ENCODE measurements around the gene ACTR8. TPM values are rescaled to one million over a fixed set of nuclear protein-coding genes. Genes with fewer than 3 reads are reported as not detected.

Gene ACTR8
- total and polyA plus RNA-seq, 2 of the 4 experiments (the other 2 are of a cell fraction), result 20.3 to 31.4 TPM

GRCh38 chr3:53818221-53819162 lies 63.5 kb downstream of the ACTR8 start:
- Histone ChIP-seq H3K79me1 (ENCODE audit: low read depth in 1 of 2, low read length in 2 of 2) (no peaks in the 10 kb centered on the region), H3K14ac (replicated peaks; ENCODE audit: low read depth, low read length) (no peak overlapping the region), H4K20me1 (ENCODE audit: insufficient read depth, low read length) (no peaks in the 10 kb centered on the region), H3K4me3 (ENCODE audit: insufficient read depth, low read depth, low read length) (no peak overlapping the region), H3K9me3 (ENCODE audit: control insufficient read depth, insufficient read depth, low read length) (no peaks in the 10 kb centered on the region), H2AFZ (replicated peaks; ENCODE audit: low read length, poor library complexity) (peak overlapping the region; percentile 63), H4K8ac (ENCODE audit: low read depth in 2 of 2, low read length in 2 of 2) (no peak overlapping the region), H4K91ac (ENCODE audit: insufficient read depth, low read depth, low read length) (no peak overlapping the region), H2AK5ac (ENCODE audit: low read depth, low read length) (no peak overlapping the region), H3K4ac (ENCODE audit: low read depth, low read length) (no peak overlapping the region), H3K36me3 (ENCODE audit: control insufficient read depth, insufficient read depth, low read length) (no peaks in the 10 kb centered on the region), H2BK120ac (ENCODE audit: low read depth, low read length) (no peak overlapping the region), H2AK9ac (replicated peaks; ENCODE audit: low read depth, low read length, poor library complexity) (no peak overlapping the region), H4K5ac (ENCODE audit: low read depth, low read length) (no peak overlapping the region), H3K27me3 (ENCODE audit: control insufficient read depth, insufficient read depth, low read length) (peaks cover 8% of the 10 kb centered on the region), H2BK20ac (ENCODE audit: low read depth, low read length) (no peak overlapping the region), H3K4me1 (ENCODE audit: control insufficient read depth, insufficient read depth, low read length) (no peaks in the 10 kb centered on the region), H3K9me1 (ENCODE audit: insufficient read depth, low read length) (no peaks in the 10 kb centered on the region), H2BK5ac (ENCODE audit: low read depth, low read length, poor library complexity, severe bottlenecking) (no peak overlapping the region), H3K27ac (ENCODE audit: insufficient read depth, low read length) (no peak overlapping the region), H3K4me2 (ENCODE audit: low read depth, low read length) (no peak overlapping the region), H3K9ac (ENCODE audit: low read depth, low read length) (no peak overlapping the region), H2BK15ac (ENCODE audit: low read depth, low read length) (no peak overlapping the region), H3K23ac (ENCODE audit: low read depth, low read length) (no peak overlapping the region), H3K56ac (ENCODE audit: extremely low read depth, insufficient read depth, low read length) (no peak overlapping the region), H3K18ac (ENCODE audit: low read depth, low read length) (no peak overlapping the region)
- intact Hi-C loops (cut with micrococcal nuclease) (no loop called here), in situ Hi-C loops (cut with MboI; ENCODE audit: low sequenced_read_pairs) (no loop called here), dilution Hi-C loops (cut with HindIII; ENCODE audit: low sequenced_read_pairs, unreplicated experiment) (no loop called here)
- ChIA-PET CTCF (no interaction called here), POLR2A (ENCODE audit: unreplicated experiment) (no interaction called here)
- no peak for TF ChIP-seq RFX5 (IDR thresholded peaks at IDR 0.05; ENCODE audit: low read depth, low read length)
- TF ChIP-seq ELK1 (IDR thresholded peaks at IDR 0.05; ENCODE audit: borderline replicate concordance, low read depth, low read length), result no peak
- no peak for TF ChIP-seq POLR2A (IDR thresholded peaks at IDR 0.05; ENCODE audit: low read depth, low read length)
- no peak for TF ChIP-seq FOS (IDR thresholded peaks at IDR 0.05; ENCODE audit: low read depth, low read length)
- no peak for TF ChIP-seq SMC3 (IDR thresholded peaks at IDR 0.05; ENCODE audit: low read depth, low read length)
- no peak for TF ChIP-seq CHD1 (IDR thresholded peaks at IDR 0.05; ENCODE audit: low read depth, low read length)
- TF ChIP-seq MAFK (IDR thresholded peaks at IDR 0.05; ENCODE audit: low read depth, low read length), result no peak
- TF ChIP-seq RCOR1 (IDR thresholded peaks at IDR 0.05; ENCODE audit: insufficient replicate concordance, low read length), result no peak
- TF ChIP-seq MAZ (IDR thresholded peaks at IDR 0.05; ENCODE audit: borderline replicate concordance, low read depth, low read length), result no peak
- TF ChIP-seq CEBPB (IDR thresholded peaks at IDR 0.05; ENCODE audit: low read depth, low read length), result no peak
- no peak for TF ChIP-seq BHLHE40 (IDR thresholded peaks at IDR 0.05; ENCODE audit: low read depth, low read length)
- TF ChIP-seq NFE2L2 (IDR thresholded peaks at IDR 0.05; ENCODE audit: low read depth, low read length), result no peak
- TF ChIP-seq USF2 (IDR thresholded peaks at IDR 0.05; ENCODE audit: low read depth, low read length), result no peak
- ATAC-seq (ENCODE audit: low read depth) (no peak), DNase-seq (no peak)
- 80% methylated on average over 4 of the region's 14 CpGs; no CpG with 5 or more reads in 1 of the 2 experiments for WGBS, 2 experiments (ENCODE audit: extremely low coverage in 2 of 2, insufficient read length in 1 of 2)
- BruUV-seq (replicated peaks), result no TSS peak
